Glutamatergic neuron (in vitro differentiated cells): ENCODE measurements around the gene BTBD9. TPM values are rescaled to one million over a fixed set of nuclear protein-coding genes. Genes with fewer than 3 reads are reported as not detected.
A peak's percentile ranks its signal among the peaks of the same experiment; 100 is the strongest.

Experiments used
- DNase-seq: peaks from one replicate; pipeline ENCODE4 v3.0.0; 2022
- H3K27ac Mint-ChIP-seq: one replicate; pipeline ENCODE4 v1.8.0; 2020; ENCODE audit warnings: mild to moderate bottlenecking, mixed read lengths, inconsistent platforms; ENCODE audit not compliant: unreplicated experiment
- H3K27me3 Mint-ChIP-seq: one replicate; pipeline ENCODE4 v1.8.0; 2020; ENCODE audit warnings: mild to moderate bottlenecking, moderate library complexity, mixed read lengths, inconsistent platforms; ENCODE audit not compliant: unreplicated experiment
- H3K36me3 Mint-ChIP-seq: one replicate; pipeline ENCODE4 v1.8.0; 2020; ENCODE audit warnings: mild to moderate bottlenecking, mixed read lengths, inconsistent platforms; ENCODE audit not compliant: unreplicated experiment
- H3K4me1 Mint-ChIP-seq: one replicate; pipeline ENCODE4 v1.8.0; 2020; ENCODE audit warnings: mild to moderate bottlenecking, low read depth, mixed read lengths, inconsistent platforms; ENCODE audit not compliant: unreplicated experiment
- H3K4me3 Mint-ChIP-seq: one replicate; pipeline ENCODE4 v1.8.0; 2020; ENCODE audit warnings: mild to moderate bottlenecking, mixed read lengths, inconsistent platforms; ENCODE audit not compliant: unreplicated experiment
- H3K9me3 Mint-ChIP-seq: one replicate; pipeline ENCODE4 v1.8.0; 2020; ENCODE audit warnings: mild to moderate bottlenecking, moderate library complexity, mixed read lengths, inconsistent platforms; ENCODE audit not compliant: unreplicated experiment
- CTCF ChIP-seq: fragments of 200-600 bp; sonication (generic); IDR thresholded peaks from one replicate; pipeline ENCODE4 v1.5.0; 2021; ENCODE audit not compliant: partially characterized antibody, unreplicated experiment
- total RNA-seq: library from RNA; stranded (reverse); fragmentation: NEBNext Ultra II Directional; extraction: Animal tissue kit (Norgen Biotek cat#: 25700); gene quantifications from one replicate; pipeline ENCODE4 v1.2.1, GENCODE V29; 2021; ENCODE audit not compliant: unreplicated experiment

Gene BTBD9
- total RNA-seq, 1 donor from 2014 or later: 18.8 TPM

- H3K4me3 Mint-ChIP-seq: no peak overlapping the region
- no peaks in the 10 kb centered on the region for H3K36me3 Mint-ChIP-seq
- peaks cover 2% of the 10 kb centered on the region for H3K9me3 Mint-ChIP-seq
- peaks cover 18% of the 10 kb centered on the region for H3K4me1 Mint-ChIP-seq
- no peak overlapping the region for H3K27ac Mint-ChIP-seq
- no peak for DNase-seq
- H3K27me3 Mint-ChIP-seq: no peaks in the 10 kb centered on the region
- no peak for TF ChIP-seq CTCF
Observed at GRCh38 chr6:38281126-38281525, 358.6 kb downstream of the BTBD9 start.

DNA sequence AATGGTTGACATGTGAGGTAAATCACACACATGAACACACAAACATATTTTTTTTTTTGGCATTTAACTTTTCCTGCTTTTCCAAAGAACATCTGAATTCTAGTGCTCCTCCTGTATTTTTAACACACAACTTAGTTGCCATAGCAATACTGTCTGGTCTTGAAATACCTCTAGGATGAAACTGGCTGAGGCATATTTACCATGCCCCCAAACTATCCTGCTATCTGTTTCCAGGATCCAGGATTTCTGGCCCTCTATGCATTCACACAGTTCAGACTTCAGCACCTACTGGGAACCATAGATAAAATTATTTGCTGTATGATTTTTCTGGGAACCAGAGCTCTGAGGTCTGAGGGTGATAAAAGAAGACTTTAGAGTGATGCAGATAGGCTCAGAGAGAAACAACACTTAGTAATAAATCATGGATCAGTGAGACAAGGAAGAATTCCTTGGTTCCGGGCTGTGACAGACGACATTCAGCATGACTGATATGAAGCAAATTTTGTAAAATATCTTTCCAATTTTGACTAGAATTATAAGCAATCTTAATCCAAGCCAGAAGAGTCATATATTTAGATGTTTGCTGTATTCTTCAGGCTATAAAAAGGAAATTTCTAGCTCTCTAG is 359.7 kb downstream of the BTBD9 start:
- Mint-ChIP-seq H3K27me3 (no peaks in the 10 kb centered on the region), H3K9me3 (peaks cover under 1% of the 10 kb centered on the region), H3K4me3 (no peak overlapping the region), H3K4me1 (peaks cover 18% of the 10 kb centered on the region), H3K27ac (peak overlapping the region; percentile 8), H3K36me3 (no peaks in the 10 kb centered on the region)
- no peak for DNase-seq
- TF ChIP-seq CTCF: no peak

DNA sequence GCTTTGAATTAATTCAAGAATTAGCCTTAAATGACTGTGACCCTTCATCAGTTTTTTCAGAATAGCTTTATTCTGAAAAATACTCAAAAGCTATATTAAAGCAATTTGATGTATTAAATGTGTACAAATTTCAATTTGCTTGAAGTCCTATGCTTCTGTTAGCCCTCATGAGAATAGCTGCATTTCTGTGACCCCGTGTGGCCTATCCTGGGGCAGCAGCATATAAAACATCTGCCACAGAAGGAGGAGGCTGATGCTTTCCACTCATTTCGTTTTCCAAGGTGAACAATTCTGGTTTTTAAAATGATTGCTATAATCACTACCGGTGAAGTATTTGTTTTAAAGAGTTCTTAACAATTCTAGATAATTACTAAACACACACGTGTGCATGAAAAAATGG is 360.3 kb downstream of the BTBD9 start:
- H3K27me3 Mint-ChIP-seq: no peaks in the 10 kb centered on the region
- H3K36me3 Mint-ChIP-seq: no peaks in the 10 kb centered on the region
- peak; percentile 19 for DNase-seq
- peaks cover 18% of the 10 kb centered on the region for H3K4me1 Mint-ChIP-seq
- peak overlapping the region; percentile 32 for H3K4me3 Mint-ChIP-seq
- TF ChIP-seq CTCF: no peak
- H3K9me3 Mint-ChIP-seq: no peaks in the 10 kb centered on the region
- peak overlapping the region; percentile 9 for H3K27ac Mint-ChIP-seq

DNA sequence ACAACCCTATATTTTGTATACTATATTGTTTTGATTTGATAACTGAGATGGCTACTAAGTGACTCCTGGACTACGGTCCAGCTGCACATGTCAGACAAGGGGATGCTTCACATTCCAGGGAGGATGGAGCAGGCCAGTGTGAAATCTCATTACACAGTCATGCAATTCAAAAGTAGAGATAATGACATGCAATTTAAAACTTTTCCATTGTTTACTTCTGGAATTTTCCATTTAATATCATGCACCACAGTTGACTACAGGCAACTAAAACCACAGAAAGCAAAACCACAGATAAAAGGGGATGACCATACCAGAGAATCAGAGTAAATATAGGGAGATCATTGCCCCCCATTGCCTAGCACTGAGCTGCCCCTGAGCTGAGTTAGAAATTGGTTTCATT is 366.4 kb downstream of the BTBD9 start:
- peaks cover 11% of the 10 kb centered on the region for H3K4me1 Mint-ChIP-seq
- no peaks in the 10 kb centered on the region for H3K36me3 Mint-ChIP-seq
- no peak overlapping the region for H3K4me3 Mint-ChIP-seq
- H3K27ac Mint-ChIP-seq: no peak overlapping the region
- no peaks in the 10 kb centered on the region for H3K9me3 Mint-ChIP-seq
- no peaks in the 10 kb centered on the region for H3K27me3 Mint-ChIP-seq
- TF ChIP-seq CTCF: no peak
- DNase-seq: no peak

- Mint-ChIP-seq H3K36me3 (no peaks in the 10 kb centered on the region), H3K27ac (no peak overlapping the region), H3K27me3 (no peaks in the 10 kb centered on the region), H3K4me3 (no peak overlapping the region), H3K4me1 (peaks cover 11% of the 10 kb centered on the region), H3K9me3 (no peaks in the 10 kb centered on the region)
- TF ChIP-seq CTCF: no peak
- DNase-seq: no peak
Observed at GRCh38 chr6:38272222-38272621, 367.5 kb downstream of the BTBD9 start.
